ENCODE measurements around the gene SMCO4. TPM values are rescaled to one million over a fixed set of nuclear protein-coding genes. Genes with fewer than 3 reads are reported as not detected.
"Not testable (repeated sequence)": the region's sequence is repeated elsewhere in the genome, so short reads cannot be mapped to it uniquely, and the experiment has no call there.

The SMCO4 gene
- total RNA-seq (1 to 10 TPM; 6.6 to 8.9 TPM), total RNA-seq (1.5 to 5.4 reads per million in 2 donors)

GRCh38 chr11:93543292-93543977 lies at the start of gene SMCO4:
TSS of gene SMCO4 (minus strand) at chr11:93543391. CDS start at chr11:93479189, 64,202 bp downstream.
- Mint-ChIP-seq H3K27ac (peak within 1 kb of the TSS; percentile 81), H3K27me3 (peaks cover 17% of the 10 kb centered on the region), H3K4me3 (peak within 1 kb of the TSS; percentile 95), H3K36me3 (ENCODE audit: low read depth) (peaks cover 2% of the 10 kb centered on the region), H3K4me1 (peaks cover 21% of the 10 kb centered on the region)
- peak; percentile 61 to 70 (median 62) for DNase-seq
- peak; percentile 80 for ATAC-seq
- no peaks in the 10 kb centered on the region for H3K9me3 ChIP-seq (ENCODE audit: control insufficient read depth, low read length, poor library complexity, severe bottlenecking)

- H3K27me3 Mint-ChIP-seq: peaks cover 27% of the 10 kb centered on the region
- ATAC-seq (no peak), DNase-seq (no peak)
- H3K36me3 Mint-ChIP-seq (ENCODE audit: low read depth): no peaks in the 10 kb centered on the region
- no peaks in the 10 kb centered on the region for H3K9me3 ChIP-seq (ENCODE audit: control insufficient read depth, low read length, poor library complexity, severe bottlenecking)
- no peak overlapping the region for H3K4me3 Mint-ChIP-seq
- no peak overlapping the region for H3K27ac Mint-ChIP-seq
- peaks cover 7% of the 10 kb centered on the region for H3K4me1 Mint-ChIP-seq
These were observed 48.2 kb upstream of the SMCO4 start for GRCh38 chr11:93591247-93591898.

- H3K4me1 Mint-ChIP-seq: peaks cover 7% of the 10 kb centered on the region
- H3K9me3 ChIP-seq (ENCODE audit: control insufficient read depth, low read length, poor library complexity, severe bottlenecking): no peaks in the 10 kb centered on the region
- H3K27ac Mint-ChIP-seq: no peak overlapping the region
- no peak for ATAC-seq
- H3K27me3 Mint-ChIP-seq: peaks cover 27% of the 10 kb centered on the region
- no peaks in the 10 kb centered on the region for H3K36me3 Mint-ChIP-seq (ENCODE audit: low read depth)
- DNase-seq: no peak
- no peak overlapping the region for H3K4me3 Mint-ChIP-seq
These were observed 46.2 kb upstream of the SMCO4 start for GRCh38 chr11:93589347-93589746.

- Mint-ChIP-seq H3K36me3 (ENCODE audit: low read depth) (no peaks in the 10 kb centered on the region), H3K4me1 (peaks cover 7% of the 10 kb centered on the region), H3K27ac (no peak overlapping the region), H3K4me3 (no peak overlapping the region), H3K27me3 (peaks cover 27% of the 10 kb centered on the region)
- no peaks in the 10 kb centered on the region for H3K9me3 ChIP-seq (ENCODE audit: control insufficient read depth, low read length, poor library complexity, severe bottlenecking)
- no peak for DNase-seq
- no peak for ATAC-seq
These were observed 44.8 kb upstream of the SMCO4 start for GRCh38 chr11:93587858-93588581.

GRCh38 chr11:93587425-93587824 lies 44.2 kb upstream of the SMCO4 start:
- not testable (repeated sequence) for H3K9me3 ChIP-seq (ENCODE audit: control insufficient read depth, low read length, poor library complexity, severe bottlenecking); ATAC-seq; H3K27ac Mint-ChIP-seq; DNase-seq; H3K4me3 Mint-ChIP-seq; H3K4me1 Mint-ChIP-seq; H3K36me3 Mint-ChIP-seq (ENCODE audit: low read depth)
- H3K27me3 Mint-ChIP-seq: peaks cover 27% of the 10 kb centered on the region

- no peak overlapping the region for H3K27ac Mint-ChIP-seq
- H3K4me3 Mint-ChIP-seq: no peak overlapping the region
- no peaks in the 10 kb centered on the region for H3K9me3 ChIP-seq (ENCODE audit: control insufficient read depth, low read length, poor library complexity, severe bottlenecking)
- no peak for DNase-seq
- peaks cover 27% of the 10 kb centered on the region for H3K27me3 Mint-ChIP-seq
- H3K4me1 Mint-ChIP-seq: peaks cover 4% of the 10 kb centered on the region
- no peak for ATAC-seq
- peaks cover 2% of the 10 kb centered on the region for H3K36me3 Mint-ChIP-seq (ENCODE audit: low read depth)
These were observed 42.6 kb upstream of the SMCO4 start for GRCh38 chr11:93585758-93586157.

- DNase-seq: no peak
- peaks cover 18% of the 10 kb centered on the region for H3K27me3 Mint-ChIP-seq
- ATAC-seq: no peak
- H3K27ac Mint-ChIP-seq: no peak overlapping the region
- peaks cover 4% of the 10 kb centered on the region for H3K36me3 Mint-ChIP-seq (ENCODE audit: low read depth)
- no peaks in the 10 kb centered on the region for H3K9me3 ChIP-seq (ENCODE audit: control insufficient read depth, low read length, poor library complexity, severe bottlenecking)
- no peaks in the 10 kb centered on the region for H3K4me1 Mint-ChIP-seq
- no peak overlapping the region for H3K4me3 Mint-ChIP-seq
These were observed 40.3 kb upstream of the SMCO4 start for GRCh38 chr11:93583490-93583889.

- H3K36me3 Mint-ChIP-seq (ENCODE audit: low read depth): peaks cover 4% of the 10 kb centered on the region
- ATAC-seq (no peak), DNase-seq (no peak)
- no peak overlapping the region for H3K4me3 Mint-ChIP-seq
- H3K27ac Mint-ChIP-seq: no peak overlapping the region
- no peaks in the 10 kb centered on the region for H3K4me1 Mint-ChIP-seq
- peaks cover 6% of the 10 kb centered on the region for H3K27me3 Mint-ChIP-seq
- H3K9me3 ChIP-seq (ENCODE audit: control insufficient read depth, low read length, poor library complexity, severe bottlenecking): no peaks in the 10 kb centered on the region
These were observed 36.1 kb upstream of the SMCO4 start for GRCh38 chr11:93579187-93579751.

- Mint-ChIP-seq H3K27me3 (peaks cover 6% of the 10 kb centered on the region), H3K4me1 (no peaks in the 10 kb centered on the region), H3K36me3 (ENCODE audit: low read depth) (peaks cover 4% of the 10 kb centered on the region), H3K4me3 (no peak overlapping the region), H3K27ac (no peak overlapping the region)
- ATAC-seq (no peak), DNase-seq (no peak)
- no peaks in the 10 kb centered on the region for H3K9me3 ChIP-seq (ENCODE audit: control insufficient read depth, low read length, poor library complexity, severe bottlenecking)
These were observed 34.1 kb upstream of the SMCO4 start for GRCh38 chr11:93577286-93577685.

GRCh38 chr11:93576870-93577269 lies 33.7 kb upstream of the SMCO4 start:
- H3K9me3 ChIP-seq (ENCODE audit: control insufficient read depth, low read length, poor library complexity, severe bottlenecking); H3K4me1 Mint-ChIP-seq; H3K27ac Mint-ChIP-seq; H3K36me3 Mint-ChIP-seq (ENCODE audit: low read depth); ATAC-seq; H3K27me3 Mint-ChIP-seq; DNase-seq; H3K4me3 Mint-ChIP-seq: not testable (repeated sequence)

GRCh38 chr11:93574638-93575220 lies 31.5 kb upstream of the SMCO4 start:
- ATAC-seq (no peak), DNase-seq (no peak)
- Mint-ChIP-seq H3K4me3 (no peak overlapping the region), H3K4me1 (no peaks in the 10 kb centered on the region), H3K27me3 (peaks cover 6% of the 10 kb centered on the region), H3K36me3 (ENCODE audit: low read depth) (no peaks in the 10 kb centered on the region), H3K27ac (no peak overlapping the region)
- H3K9me3 ChIP-seq (ENCODE audit: control insufficient read depth, low read length, poor library complexity, severe bottlenecking): no peaks in the 10 kb centered on the region

GRCh38 chr11:93573184-93573583 lies 30.0 kb upstream of the SMCO4 start:
- H3K27me3 Mint-ChIP-seq: peaks cover 6% of the 10 kb centered on the region
- no peaks in the 10 kb centered on the region for H3K9me3 ChIP-seq (ENCODE audit: control insufficient read depth, low read length, poor library complexity, severe bottlenecking)
- no peak overlapping the region for H3K4me3 Mint-ChIP-seq
- H3K27ac Mint-ChIP-seq: no peak overlapping the region
- no peaks in the 10 kb centered on the region for H3K36me3 Mint-ChIP-seq (ENCODE audit: low read depth)
- no peaks in the 10 kb centered on the region for H3K4me1 Mint-ChIP-seq
- no peak for DNase-seq
- peak; percentile 37 for ATAC-seq

GRCh38 chr11:93572621-93573020 lies 29.4 kb upstream of the SMCO4 start:
- no peaks in the 10 kb centered on the region for H3K9me3 ChIP-seq (ENCODE audit: control insufficient read depth, low read length, poor library complexity, severe bottlenecking)
- no peak overlapping the region for H3K4me3 Mint-ChIP-seq
- no peak overlapping the region for H3K27ac Mint-ChIP-seq
- H3K36me3 Mint-ChIP-seq (ENCODE audit: low read depth): no peaks in the 10 kb centered on the region
- ATAC-seq (no peak), DNase-seq (no peak)
- H3K27me3 Mint-ChIP-seq: peaks cover 6% of the 10 kb centered on the region
- no peaks in the 10 kb centered on the region for H3K4me1 Mint-ChIP-seq
